Prostate gland (tissue), 2 donors: Measurements from ENCODE around the gene RNF152. TPM values are rescaled to one million over a fixed set of nuclear protein-coding genes. Genes with fewer than 3 reads are reported as not detected.

Experiments used
- DNase-seq: peaks from one replicate; pipeline ENCODE4 v3.0.0-alpha.2; 2019; ENCODE audit warnings: low spot score
- H3K27ac ChIP-seq, 2 donors: fragments of 200-600 bp; sonication (generic); 2 replicates each; pipeline ENCODE4 v1.5.1; 2017 to 2019
- H3K27me3 ChIP-seq: fragments of 200-600 bp; sonication (generic); replicated peaks from 2 replicates; pipeline ENCODE4 v1.5.1; 2019; ENCODE audit not compliant: insufficient read depth
- H3K36me3 ChIP-seq, 2 donors: fragments of 200-600 bp; sonication (generic); 1 replicate in 1 of 2; 2 replicates in 1 of 2; pipeline versions ENCODE4 v1.5.1 to v1.8.1; 2017 to 2019
- H3K4me1 ChIP-seq: fragments of 200-600 bp; sonication (generic); replicated peaks from 2 replicates; pipeline ENCODE4 v1.5.1; 2019
- H3K4me3 ChIP-seq, 2 donors: fragments of 200-600 bp; sonication (generic); 2 replicates each; pipeline ENCODE4 v1.5.1; 2017 to 2019
- H3K9me3 ChIP-seq: fragments of 200-600 bp; sonication (generic); 2 replicates; pipeline ENCODE4 v1.5.1; 2017
- CTCF ChIP-seq, 4 experiments: fragments of 200-600 bp in 2 of 4; fragments of 450-650 bp in 2 of 4; sonication (generic) in 2 of 4; IDR thresholded peaks; 1 replicate in 3 of 4; 2 replicates in 1 of 4; pipeline ENCODE4 v1.5.1; 2016 to 2019; ENCODE audit warnings: antibody characterized with exemption in 4 of 4, mild to moderate bottlenecking in 2 of 4, moderate library complexity in 2 of 4
- POLR2A ChIP-seq: fragments of 450-650 bp; IDR thresholded peaks from one replicate; pipeline ENCODE4 v1.6.1; 2016; ENCODE audit warnings: antibody characterized with exemption, mild to moderate bottlenecking
- POLR2AphosphoS5 ChIP-seq: sonication (generic); formaldehyde crosslinking; IDR thresholded peaks from one replicate; pipeline ENCODE4 v1.6.1; 2017; ENCODE audit warnings: antibody characterized with exemption
- WGBS: methylation state at CpG from one replicate; pipeline ENCODE4 v1.1.5; 2018; 5-methylcytosine and 5-hydroxymethylcytosine counted together
- intact Hi-C: fragments of 100-400 bp; cut with DNase I; formaldehyde crosslinking; loops from one replicate; pipeline ENCODE4 v1.14.2; 2022
- total RNA-seq, 2 donors: library from RNA; depleted of rRNA; stranded (reverse); fragments of >200 nt; gene quantifications; one replicate each; pipeline ENCODE4 v1.1.0, GENCODE V29; 2016

Gene RNF152
- total RNA-seq, 2 donors from 2014 or later, result 15.5 to 38.9 TPM

- Histone ChIP-seq H3K4me1 (no peaks in the 10 kb centered on the region), H3K36me3 (no peaks in the 10 kb centered on the region), H3K9me3 (no peaks in the 10 kb centered on the region), H3K27me3 (no peaks in the 10 kb centered on the region), H3K27ac (no peak overlapping the region), H3K4me3 (no peak overlapping the region)
- DNase-seq, result no peak
- intact Hi-C loops, result no loop called here
- TF ChIP-seq POLR2AphosphoS5 (no peak), CTCF (IDR thresholded peaks at IDR 0.05) (no peak), POLR2A (no peak)
These were observed 67.4 kb downstream of the RNF152 start for GRCh38 chr18:61825386-61825785.

- Histone ChIP-seq H3K4me1 (no peaks in the 10 kb centered on the region), H3K4me3 (no peak overlapping the region), H3K27ac (no peak overlapping the region), H3K27me3 (no peaks in the 10 kb centered on the region), H3K9me3 (no peaks in the 10 kb centered on the region), H3K36me3 (no peaks in the 10 kb centered on the region)
- TF ChIP-seq POLR2A, result no peak
- TF ChIP-seq CTCF (IDR thresholded peaks at IDR 0.05), result no peak
- DNase-seq, result no peak
- intact Hi-C loops, result no loop called here
- 65% methylated on average over 3 of the region's 3 CpGs for WGBS
These were observed 68.0 kb downstream of the RNF152 start for GRCh38 chr18:61824733-61825363.

GRCh38 chr18:61823595-61823994 lies 69.2 kb downstream of the RNF152 start:
- Histone ChIP-seq H3K9me3 (no peaks in the 10 kb centered on the region), H3K4me1 (no peaks in the 10 kb centered on the region), H3K36me3 (no peaks in the 10 kb centered on the region), H3K27me3 (no peaks in the 10 kb centered on the region), H3K4me3 (no peak overlapping the region), H3K27ac (no peak overlapping the region)
- no peak for DNase-seq
- 76% methylated on average over 3 of the region's 3 CpGs for WGBS
- intact Hi-C loops, result no loop called here
- no peak for TF ChIP-seq POLR2AphosphoS5
- TF ChIP-seq CTCF (IDR thresholded peaks at IDR 0.05), result no peak
- TF ChIP-seq POLR2A, result no peak

- Histone ChIP-seq H3K4me1 (no peaks in the 10 kb centered on the region), H3K36me3 (no peaks in the 10 kb centered on the region), H3K27me3 (no peaks in the 10 kb centered on the region), H3K9me3 (no peaks in the 10 kb centered on the region), H3K4me3 (no peak overlapping the region), H3K27ac (no peak overlapping the region)
- WGBS, result 95% methylated on average over 4 of the region's 4 CpGs
- no peak for DNase-seq
- intact Hi-C loops, result no loop called here
- TF ChIP-seq POLR2AphosphoS5 (no peak), POLR2A (no peak), CTCF (IDR thresholded peaks at IDR 0.05) (no peak)
These were observed 69.9 kb downstream of the RNF152 start for GRCh38 chr18:61822879-61823278.

- Histone ChIP-seq H3K9me3 (no peaks in the 10 kb centered on the region), H3K36me3 (no peaks in the 10 kb centered on the region), H3K4me1 (no peaks in the 10 kb centered on the region), H3K27me3 (no peaks in the 10 kb centered on the region), H3K4me3 (no peak overlapping the region), H3K27ac (no peak overlapping the region)
- intact Hi-C loops, result no loop called here
- TF ChIP-seq POLR2AphosphoS5 (no peak), POLR2A (no peak), CTCF (IDR thresholded peaks at IDR 0.05) (no peak)
- 87% methylated on average over 4 of the region's 4 CpGs for WGBS
- no peak for DNase-seq
These were observed 71.1 kb downstream of the RNF152 start for GRCh38 chr18:61821748-61822147.
